GM10266 (cell line): ENCODE measurements around the gene MCCC1.
"Not testable (repeated sequence)": the region's sequence is repeated elsewhere in the genome, so short reads cannot be mapped to it uniquely, and the experiment has no call there.

Experiments used
- DNase-seq: peaks from one replicate; pipeline ENCODE4 v3.0.0; 2012; ENCODE audit errors: extremely low spot score
- TF ChIP-seq, protein P1 (sequence below): IDR thresholded peaks from 2 replicates; pipeline ENCODE4 v1.5.1; 2012; ENCODE audit warnings: mild to moderate bottlenecking, low read depth; ENCODE audit not compliant: control insufficient read depth, insufficient read depth; ENCODE audit errors: missing control alignments

Gene MCCC1

DNA sequence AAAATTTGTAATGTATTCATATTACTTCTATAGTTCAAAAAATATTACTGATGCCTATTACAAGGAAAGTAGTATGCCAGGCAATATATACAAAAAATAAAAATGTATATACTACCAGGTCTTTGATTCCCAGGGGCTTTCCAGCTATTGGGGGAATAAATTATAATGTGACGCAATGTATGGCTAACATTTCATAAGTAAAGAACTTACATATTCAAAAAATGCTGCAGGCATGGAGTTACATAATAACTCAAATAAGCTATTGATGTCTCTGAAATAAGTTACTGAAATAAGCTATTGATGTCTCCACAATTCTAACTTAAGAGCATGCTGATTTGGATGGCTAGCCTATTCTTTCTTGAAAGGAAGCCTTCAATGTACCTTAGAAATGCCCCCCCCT, 30.2 kb downstream of the MCCC1 start:
- TF ChIP-seq, protein P1, sequence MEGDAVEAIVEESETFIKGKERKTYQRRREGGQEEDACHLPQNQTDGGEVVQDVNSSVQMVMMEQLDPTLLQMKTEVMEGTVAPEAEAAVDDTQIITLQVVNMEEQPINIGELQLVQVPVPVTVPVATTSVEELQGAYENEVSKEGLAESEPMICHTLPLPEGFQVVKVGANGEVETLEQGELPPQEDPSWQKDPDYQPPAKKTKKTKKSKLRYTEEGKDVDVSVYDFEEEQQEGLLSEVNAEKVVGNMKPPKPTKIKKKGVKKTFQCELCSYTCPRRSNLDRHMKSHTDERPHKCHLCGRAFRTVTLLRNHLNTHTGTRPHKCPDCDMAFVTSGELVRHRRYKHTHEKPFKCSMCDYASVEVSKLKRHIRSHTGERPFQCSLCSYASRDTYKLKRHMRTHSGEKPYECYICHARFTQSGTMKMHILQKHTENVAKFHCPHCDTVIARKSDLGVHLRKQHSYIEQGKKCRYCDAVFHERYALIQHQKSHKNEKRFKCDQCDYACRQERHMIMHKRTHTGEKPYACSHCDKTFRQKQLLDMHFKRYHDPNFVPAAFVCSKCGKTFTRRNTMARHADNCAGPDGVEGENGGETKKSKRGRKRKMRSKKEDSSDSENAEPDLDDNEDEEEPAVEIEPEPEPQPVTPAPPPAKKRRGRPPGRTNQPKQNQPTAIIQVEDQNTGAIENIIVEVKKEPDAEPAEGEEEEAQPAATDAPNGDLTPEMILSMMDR = no peak
- no peak for DNase-seq

DNA sequence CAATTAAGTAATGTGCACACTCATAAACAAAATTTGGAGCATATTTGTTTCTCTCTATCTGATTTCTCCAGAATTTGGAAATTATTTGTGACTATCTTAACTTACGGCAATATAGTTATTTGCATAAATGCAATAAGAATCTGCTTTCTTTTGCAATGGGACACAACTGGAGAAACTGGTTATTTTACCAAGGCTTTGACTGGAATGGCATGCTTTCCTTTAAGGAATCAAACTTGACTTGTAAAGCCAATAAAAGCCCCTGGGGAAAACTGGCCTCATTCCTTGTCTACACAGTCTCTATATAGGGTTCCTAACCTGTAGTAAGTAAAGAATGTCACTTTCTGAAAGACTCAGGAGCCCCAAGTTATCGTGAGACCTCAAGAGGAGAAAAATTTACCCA, 32.4 kb downstream of the MCCC1 start:
- DNase-seq = not testable (repeated sequence)

- TF ChIP-seq, protein P1 = no peak
- DNase-seq = no peak
These were observed 34.8 kb downstream of the MCCC1 start for GRCh38 chr3:183064475-183064874.

DNA sequence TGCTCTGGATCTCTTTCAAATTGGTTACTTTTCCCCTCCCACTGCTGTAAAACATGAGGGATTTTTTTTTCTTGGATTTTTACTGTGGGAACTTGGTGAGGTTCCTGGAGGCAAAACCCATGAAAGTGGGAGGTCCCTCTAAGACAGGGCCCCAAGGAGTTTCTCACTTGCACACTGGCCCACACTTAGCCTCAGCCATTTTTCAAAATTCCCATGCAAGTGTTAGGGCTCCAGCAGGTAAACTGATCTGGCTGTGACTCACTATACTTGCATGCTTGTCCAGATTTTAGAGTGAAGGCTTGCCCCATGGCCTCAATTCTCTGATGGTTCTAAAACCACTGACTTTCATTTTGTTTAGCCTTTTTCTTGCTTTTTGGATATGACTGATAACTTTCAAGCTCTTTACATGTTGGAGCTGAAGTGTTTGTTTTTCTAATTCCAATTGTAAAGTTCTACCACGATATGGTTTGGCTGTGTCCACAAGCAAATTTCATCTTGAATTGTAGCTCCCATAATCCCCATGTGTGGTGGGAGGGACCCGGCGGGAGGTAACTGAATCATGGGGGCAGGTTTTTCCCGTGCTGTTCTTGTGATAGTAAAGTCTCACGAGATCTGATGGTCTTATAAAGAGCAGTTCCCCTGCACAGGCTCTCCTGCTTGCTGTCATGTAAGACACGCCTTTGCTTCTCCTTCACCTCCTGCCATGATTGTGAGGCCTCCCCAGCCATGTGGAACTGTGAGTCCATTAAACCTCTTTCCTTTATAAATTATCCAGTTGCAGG, 37.7 kb downstream of the MCCC1 start:
- DNase-seq = no peak
- TF ChIP-seq, protein P1 = no peak

GRCh38 chr3:183058351-183058750, 40.9 kb downstream of the MCCC1 start:
- DNase-seq = no peak
- TF ChIP-seq, protein P1 = no peak

GRCh38 chr3:183050706-183051105, 48.6 kb downstream of the MCCC1 start:
- no peak for DNase-seq
- TF ChIP-seq, protein P1 = no peak

DNA sequence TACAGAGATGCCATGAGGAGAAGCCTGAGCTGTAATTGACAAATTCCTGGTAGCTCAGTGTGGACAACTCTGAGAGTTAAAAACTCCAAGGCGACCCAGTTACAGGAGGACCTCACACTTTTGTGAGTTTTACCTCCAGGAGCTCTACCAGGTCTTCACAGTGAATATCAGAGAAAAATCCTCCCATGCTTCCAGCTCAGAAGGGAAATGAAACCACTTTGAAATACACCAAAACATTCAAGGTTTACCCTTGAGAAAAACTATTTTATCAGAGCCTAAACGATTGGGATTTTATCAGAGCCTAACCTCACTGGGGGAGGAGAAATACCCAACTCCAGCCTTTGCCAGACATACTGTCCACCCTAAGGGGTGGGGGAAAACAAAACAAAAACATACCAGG, 52.4 kb downstream of the MCCC1 start:
- TF ChIP-seq, protein P1 = no peak
- DNase-seq = no peak

DNA sequence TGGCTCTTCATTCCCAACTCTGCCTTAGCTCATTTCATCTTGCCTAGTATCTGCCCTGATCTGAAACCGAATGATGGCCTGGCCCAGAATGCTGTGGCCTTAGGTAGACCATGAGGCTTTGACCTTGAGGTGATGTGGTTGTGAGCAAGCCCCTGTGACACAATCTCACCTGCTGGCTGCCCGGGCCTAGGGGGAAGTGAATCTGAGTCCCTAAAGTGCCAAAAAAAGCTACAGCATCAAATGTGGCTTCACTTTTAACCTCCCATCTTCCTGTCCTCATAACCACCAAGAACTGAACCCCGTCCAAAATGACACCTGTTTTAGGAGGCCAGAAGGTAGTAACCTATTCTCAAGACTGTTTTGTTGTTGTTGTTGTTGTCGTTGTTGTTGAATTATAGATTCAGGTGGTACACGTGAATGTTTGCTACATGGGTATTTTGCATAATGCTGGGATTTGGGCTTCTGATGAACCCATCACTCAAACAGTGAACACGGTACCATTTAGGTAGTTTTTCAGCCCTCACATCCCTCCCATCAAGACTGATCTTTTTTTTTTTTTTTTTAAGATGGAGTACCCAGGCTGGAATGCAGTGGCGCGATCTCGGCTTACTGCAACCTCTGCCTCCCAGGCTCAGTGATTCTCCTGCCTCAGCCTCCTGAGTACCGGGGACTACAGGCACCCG, 54.6 kb downstream of the MCCC1 start:
- peak; percentile 72 for DNase-seq

More for the DNA sequence above, 54.6 kb downstream of the MCCC1 start:
- TF ChIP-seq, protein P1 = no peak
